Lower lobe of right lung (tissue), 2 donors: ENCODE data around the gene DPM2. TPM values are rescaled to one million over a fixed set of nuclear protein-coding genes. Genes with fewer than 3 reads are reported as not detected.

ENCODE experiments used
- ATAC-seq, 2 donors: fragments of 200-7000 bp; cut with Tn5 transposase; one replicate each; pipeline ENCODE4 v1.9.1; 2020 to 2022; ENCODE audit warnings: mild to moderate bottlenecking in 2 of 2, moderate library complexity in 2 of 2
- DNase-seq: peaks from one replicate; pipeline ENCODE4 v3.0.0-alpha.2; 2020
- H3K27ac ChIP-seq: fragments of 200-600 bp; one replicate; pipeline ENCODE4 v1.8.0; 2022
- H3K27me3 ChIP-seq: fragments of 200-600 bp; one replicate; pipeline ENCODE4 v1.8.0; 2022; ENCODE audit warnings: low read depth
- H3K36me3 ChIP-seq: fragments of 200-600 bp; one replicate; pipeline ENCODE4 v1.8.0; 2022; ENCODE audit warnings: mild to moderate bottlenecking
- H3K4me1 ChIP-seq: fragments of 200-600 bp; one replicate; pipeline ENCODE4 v1.8.0; 2022
- H3K4me3 ChIP-seq: fragments of 200-600 bp; one replicate; pipeline ENCODE4 v1.8.0; 2022; ENCODE audit warnings: mild to moderate bottlenecking
- H3K9me3 ChIP-seq: fragments of 200-600 bp; one replicate; pipeline ENCODE4 v1.8.0; 2022
- intact Hi-C: fragments of 100-400 bp; cut with DNase I; formaldehyde crosslinking; loops from one replicate; pipeline ENCODE4 v1.11.0; 2022
- total RNA-seq: library from RNA; stranded (reverse); fragmentation: NEBNext Ultra II Directional; extraction: Animal tissue kit (Norgen Biotek cat#: 25700); gene quantifications from one replicate; pipeline ENCODE4 v1.2.1, GENCODE V29; 2021
- TF ChIP-seq, protein P1 (sequence below): fragments of 200-600 bp; IDR thresholded peaks from one replicate; pipeline ENCODE4 v1.8.0; 2022; ENCODE audit warnings: antibody characterized with exemption, mild to moderate bottlenecking
- donor health status: DM: no; HTN: yes; CAD: no; lungs with severe emphysema.

DPM2 gene
- total RNA-seq, 1 donor from 2014 or later = 33.7 TPM

DNA sequence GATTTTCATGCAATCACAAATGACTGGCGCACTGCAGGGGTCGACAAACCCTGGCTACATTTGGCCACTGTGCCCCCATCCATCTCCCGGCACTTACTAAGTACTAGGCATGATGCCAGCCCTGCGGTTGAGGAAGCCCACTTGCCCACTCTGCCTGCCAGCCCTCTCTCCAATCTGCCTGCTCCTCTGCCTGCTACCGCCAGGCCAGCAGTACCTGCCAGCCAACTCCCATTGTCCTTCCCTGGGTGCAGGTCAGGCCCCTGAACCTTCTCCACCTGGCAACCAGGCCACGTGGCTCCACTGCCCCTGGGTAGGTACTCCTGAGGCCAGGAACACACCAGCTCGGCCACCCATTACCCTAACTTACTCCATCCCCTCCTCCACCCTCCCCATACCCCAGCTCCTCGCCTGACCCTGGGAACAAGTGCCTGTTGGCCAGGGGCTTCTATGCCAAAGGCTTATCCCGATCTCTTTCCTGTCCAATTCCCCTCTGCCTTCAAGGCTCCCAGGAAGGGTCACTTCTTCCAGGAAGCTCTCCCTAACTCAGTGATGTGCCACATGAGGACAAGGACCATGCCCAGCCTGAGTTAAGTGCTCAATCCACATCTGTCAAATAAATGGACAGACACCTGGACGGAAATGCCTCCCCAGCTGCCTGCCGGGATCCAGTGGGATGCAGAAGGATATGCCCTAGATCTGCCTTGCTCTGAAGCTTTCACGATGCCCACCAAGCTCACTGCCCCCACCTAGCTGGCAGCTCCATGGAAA lies 36.5 kb upstream of the DPM2 start:
- Histone ChIP-seq H3K4me3 (no peak overlapping the region), H3K36me3 (no peaks in the 10 kb centered on the region), H3K9me3 (no peaks in the 10 kb centered on the region), H3K27me3 (no peaks in the 10 kb centered on the region), H3K27ac (no peak overlapping the region), H3K4me1 (peaks cover 99% of the 10 kb centered on the region)
- intact Hi-C loops = no loop called here
- TF ChIP-seq, protein P1, sequence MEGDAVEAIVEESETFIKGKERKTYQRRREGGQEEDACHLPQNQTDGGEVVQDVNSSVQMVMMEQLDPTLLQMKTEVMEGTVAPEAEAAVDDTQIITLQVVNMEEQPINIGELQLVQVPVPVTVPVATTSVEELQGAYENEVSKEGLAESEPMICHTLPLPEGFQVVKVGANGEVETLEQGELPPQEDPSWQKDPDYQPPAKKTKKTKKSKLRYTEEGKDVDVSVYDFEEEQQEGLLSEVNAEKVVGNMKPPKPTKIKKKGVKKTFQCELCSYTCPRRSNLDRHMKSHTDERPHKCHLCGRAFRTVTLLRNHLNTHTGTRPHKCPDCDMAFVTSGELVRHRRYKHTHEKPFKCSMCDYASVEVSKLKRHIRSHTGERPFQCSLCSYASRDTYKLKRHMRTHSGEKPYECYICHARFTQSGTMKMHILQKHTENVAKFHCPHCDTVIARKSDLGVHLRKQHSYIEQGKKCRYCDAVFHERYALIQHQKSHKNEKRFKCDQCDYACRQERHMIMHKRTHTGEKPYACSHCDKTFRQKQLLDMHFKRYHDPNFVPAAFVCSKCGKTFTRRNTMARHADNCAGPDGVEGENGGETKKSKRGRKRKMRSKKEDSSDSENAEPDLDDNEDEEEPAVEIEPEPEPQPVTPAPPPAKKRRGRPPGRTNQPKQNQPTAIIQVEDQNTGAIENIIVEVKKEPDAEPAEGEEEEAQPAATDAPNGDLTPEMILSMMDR = no peak
- ATAC-seq = no peak
- no peak for DNase-seq

DNA sequence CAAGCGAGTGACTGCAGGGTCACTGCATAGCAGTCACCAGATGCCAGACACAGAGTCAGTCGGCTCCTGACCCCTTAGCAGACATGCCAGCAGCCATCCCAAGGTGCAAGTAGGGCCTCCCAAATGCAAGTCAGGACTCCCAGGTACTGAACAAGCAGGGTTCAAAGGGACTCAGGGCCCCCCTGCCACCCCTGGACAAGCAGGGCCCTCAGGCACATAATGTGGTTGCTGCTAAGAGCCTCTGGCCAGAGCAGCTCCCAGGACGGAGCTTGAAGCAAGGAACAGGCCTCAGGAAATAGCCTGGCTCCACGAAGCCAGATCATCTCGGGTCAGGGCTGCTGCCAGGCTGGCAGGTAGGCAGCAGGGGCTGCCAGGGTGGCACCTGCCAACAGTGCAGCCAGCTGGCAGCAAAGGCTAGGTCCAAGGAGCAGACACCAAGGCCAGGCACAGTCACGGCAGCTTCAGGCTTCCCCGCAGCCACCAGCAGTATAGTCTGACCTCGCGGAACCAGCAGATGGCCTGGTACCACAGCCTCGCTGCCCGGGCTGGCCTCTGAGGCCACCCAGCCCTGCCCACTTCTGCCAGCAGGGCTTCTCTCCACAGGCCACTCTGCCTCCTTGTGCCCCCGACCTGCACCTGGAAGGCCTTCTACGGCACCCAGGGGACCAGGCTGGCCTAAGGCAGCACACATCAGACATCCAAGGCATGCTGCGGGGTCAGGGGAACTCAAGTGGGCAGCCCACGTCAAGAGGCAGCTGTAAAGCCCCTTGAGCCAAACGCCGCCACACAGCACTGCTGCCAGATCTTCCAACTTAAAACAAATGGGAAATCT lies 35.7 kb upstream of the DPM2 start:
- peaks cover 99% of the 10 kb centered on the region for H3K4me1 ChIP-seq
- intact Hi-C loops = no loop called here
- no peak overlapping the region for H3K4me3 ChIP-seq
- H3K9me3 ChIP-seq = no peaks in the 10 kb centered on the region
- H3K27ac ChIP-seq = no peak overlapping the region
- ATAC-seq (no peak), DNase-seq (no peak)
- no peaks in the 10 kb centered on the region for H3K36me3 ChIP-seq
- TF ChIP-seq, protein P1 = no peak
- H3K27me3 ChIP-seq = no peaks in the 10 kb centered on the region

DNA sequence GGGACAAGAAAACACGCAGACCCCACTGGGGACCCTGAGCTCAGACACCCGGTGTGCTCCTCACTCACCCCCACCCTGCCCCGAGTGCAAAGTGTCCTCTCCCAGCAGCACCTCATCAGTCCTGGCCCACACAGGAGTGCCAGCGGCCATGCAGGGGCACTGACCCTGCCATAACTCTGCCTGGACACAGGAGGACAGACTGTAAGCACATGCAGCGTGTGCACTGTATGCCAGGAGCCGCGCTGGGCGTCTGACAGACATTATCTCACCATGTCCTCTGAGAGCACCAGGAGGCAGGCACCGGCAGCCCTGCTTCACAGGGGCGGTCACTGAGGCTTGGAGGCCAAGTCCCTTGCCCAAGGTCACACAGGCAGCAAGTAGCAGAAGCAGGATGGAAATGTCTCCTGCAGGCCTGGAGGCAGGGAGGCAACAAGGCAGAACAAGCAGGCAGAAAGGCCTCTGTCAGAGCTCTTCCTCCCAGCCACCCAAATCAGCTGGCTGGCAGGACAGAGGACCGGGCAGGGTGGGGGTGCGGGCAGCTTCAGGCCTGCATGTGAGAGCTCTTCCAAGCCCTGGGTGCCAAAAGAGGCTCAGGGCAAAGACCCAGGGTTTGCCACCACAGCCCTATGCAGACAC lies 34.7 kb upstream of the DPM2 start:
- intact Hi-C loops = no loop called here
- peaks cover 99% of the 10 kb centered on the region for H3K4me1 ChIP-seq
- H3K27me3 ChIP-seq = no peaks in the 10 kb centered on the region
- DNase-seq (no peak), ATAC-seq (no peak)
- H3K9me3 ChIP-seq = no peaks in the 10 kb centered on the region
- H3K36me3 ChIP-seq = no peaks in the 10 kb centered on the region
- H3K4me3 ChIP-seq = no peak overlapping the region
- H3K27ac ChIP-seq = peak overlapping the region; percentile 4
- TF ChIP-seq, protein P1 = no peak

DNA sequence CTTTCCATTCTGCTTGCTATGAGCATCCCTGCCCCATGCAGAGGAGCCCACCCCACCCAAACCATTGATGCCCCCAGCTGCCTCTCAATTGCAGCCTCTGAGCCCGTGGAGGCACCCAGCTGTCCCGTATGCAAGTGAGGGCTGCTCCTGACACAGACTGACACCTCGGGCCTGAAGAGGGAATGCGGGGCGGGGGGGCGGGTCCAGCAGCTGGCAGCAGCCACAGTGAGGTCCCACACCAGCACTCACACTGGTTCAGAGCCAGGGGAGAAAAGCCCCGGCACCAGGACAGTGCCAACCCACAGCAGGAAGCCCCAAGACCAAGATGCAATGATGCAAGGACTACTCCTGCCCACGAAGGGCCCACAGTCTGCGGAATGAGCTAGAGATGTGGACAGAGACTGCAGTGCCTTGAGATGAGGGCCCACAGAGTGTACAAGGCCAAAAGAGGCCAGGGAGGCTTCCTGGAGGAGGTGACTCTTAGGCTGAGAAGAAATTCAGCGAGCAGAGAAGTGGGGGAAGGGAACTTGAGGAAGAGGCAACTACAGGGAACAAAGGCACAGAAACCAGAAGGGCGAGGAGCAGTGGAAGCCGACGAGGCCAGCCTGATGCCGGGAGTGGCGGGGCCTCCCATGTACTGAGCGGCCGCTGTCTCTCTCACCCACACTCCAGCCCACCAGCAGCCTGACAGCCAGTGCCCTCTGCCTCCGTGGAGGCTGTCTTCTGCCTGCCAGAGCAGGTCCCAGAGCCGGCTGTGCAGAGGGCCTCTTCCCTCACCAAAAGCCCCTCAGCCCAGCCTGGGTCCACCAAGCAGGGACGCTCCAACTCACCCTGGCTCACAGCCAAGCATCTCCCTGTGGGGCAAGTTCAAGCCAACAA lies 33.9 kb upstream of the DPM2 start:
- Histone ChIP-seq H3K36me3 (no peaks in the 10 kb centered on the region), H3K27ac (peak overlapping the region; percentile 46), H3K9me3 (no peaks in the 10 kb centered on the region), H3K4me3 (no peak overlapping the region), H3K4me1 (peaks cover 99% of the 10 kb centered on the region), H3K27me3 (no peaks in the 10 kb centered on the region)
- peak; percentile 44 for DNase-seq
- ATAC-seq = no peak
- TF ChIP-seq, protein P1 = no peak
- intact Hi-C loops = no loop called here
